HepG2 (cell line): ENCODE results near the gene DYNC1LI1. TPM values are rescaled to one million over a fixed set of nuclear protein-coding genes. Genes with fewer than 3 reads are reported as not detected.
A peak's percentile ranks its signal among the peaks of the same experiment; 100 is the strongest.

ENCODE experiments used
- E2F2 ChIP-seq: sonication (generic); formaldehyde crosslinking; IDR thresholded peaks from 2 replicates; pipeline ENCODE4 v1.4.0; 2020; ENCODE audit warnings: missing genetic modification reagents, borderline replicate concordance
- HMGXB4 ChIP-seq, 2 experiments: sonication (generic) in 1 of 2; formaldehyde crosslinking in 1 of 2; IDR thresholded peaks; 2 replicates each; pipeline versions ENCODE4 v1.4.0 to v1.6.1; 2018 to 2020; ENCODE audit warnings: missing genetic modification reagents in 2 of 2, borderline replicate concordance in 1 of 2, low read depth in 1 of 2, mild to moderate bottlenecking in 1 of 2, missing biosample characterization in 1 of 2
- HNRNPK ChIP-seq: fragments of 200-400 bp; formaldehyde crosslinking; IDR thresholded peaks from 2 replicates; pipeline ENCODE4 v1.6.1; 2018; ENCODE audit warnings: low read length, low read depth, moderate library complexity, mild to moderate bottlenecking; ENCODE audit not compliant: poor library complexity, severe bottlenecking
- ISX ChIP-seq: sonication (generic); formaldehyde crosslinking; conservative IDR thresholded peaks from 2 replicates; pipeline ENCODE4 v1.5.0; 2020; ENCODE audit warnings: missing genetic modification reagents
- NAIF1 ChIP-seq: sonication (generic); formaldehyde crosslinking; IDR thresholded peaks from 2 replicates; pipeline ENCODE4 v1.5.0; 2020; ENCODE audit warnings: mild to moderate bottlenecking, missing genetic modification reagents, borderline replicate concordance
- NRL ChIP-seq: sonication (generic); formaldehyde crosslinking; IDR thresholded peaks from 2 replicates; pipeline ENCODE4 v1.5.0; 2020; ENCODE audit warnings: missing genetic modification reagents, mild to moderate bottlenecking, moderate library complexity, borderline replicate concordance
- RBM39 ChIP-seq: fragments of 200-400 bp; formaldehyde crosslinking; IDR thresholded peaks from one replicate; pipeline ENCODE4 v1.6.1; 2018; ENCODE audit warnings: antibody characterized with exemption, mild to moderate bottlenecking, low read depth, low read length; ENCODE audit not compliant: poor library complexity, severe bottlenecking
- SCMH1 ChIP-seq: sonication (generic); formaldehyde crosslinking; IDR thresholded peaks from 2 replicates; pipeline ENCODE4 v1.9.0; 2021; ENCODE audit warnings: missing genetic modification reagents, mild to moderate bottlenecking, borderline replicate concordance
- ZFAT ChIP-seq: sonication (generic); formaldehyde crosslinking; conservative IDR thresholded peaks from 2 replicates; pipeline ENCODE4 v1.8.1; 2023; ENCODE audit warnings: missing genetic modification reagents, inconsistent platforms
- ZNF3 ChIP-seq: IDR thresholded peaks from 2 replicates; pipeline ENCODE4 v1.7.0; 2017; ENCODE audit warnings: inconsistent platforms
- ZNF580 ChIP-seq: IDR thresholded peaks from 2 replicates; pipeline ENCODE4 v1.6.1; 2016; ENCODE audit warnings: low read depth, borderline replicate concordance
- ZNF839 ChIP-seq: sonication (generic); formaldehyde crosslinking; IDR thresholded peaks from 2 replicates; pipeline ENCODE4 v1.4.0; 2020; ENCODE audit warnings: missing genetic modification reagents, mild to moderate bottlenecking, borderline replicate concordance
- polyA plus RNA-seq, 8 experiments: library from polyadenylated mRNA; depleted of rRNA in 3 of 8; stranded (reverse) in 7 of 8; unstranded in 1 of 8; fragments of >200 nt; fragmentation: Illumina TruSeq in 4 of 8; extraction: Trizol in 4 of 8; gene quantifications; 2 replicates each; pipeline versions ENCODE4 v1.2.1 to v1.2.3, GENCODE V29; 2011 to 2016; ENCODE audit warnings: low read depth in 4 of 8, missing spikeins in 1 of 8, mixed read lengths in 1 of 8; ENCODE audit not compliant: insufficient read depth in 1 of 8
- total RNA-seq, 5 experiments: library from RNA; depleted of rRNA; stranded (reverse); fragments of >200 nt; fragmentation: Illumina TruSeq; extraction: Trizol; gene quantifications; 2 replicates each; pipeline ENCODE4 v1.2.3, GENCODE V29; 2016; ENCODE audit warnings: low read depth in 1 of 5
- TF ChIP-seq, protein P1 (sequence below): sonication (generic); formaldehyde crosslinking; IDR thresholded peaks from 2 replicates; pipeline ENCODE4 v1.5.0; 2020; ENCODE audit warnings: mild to moderate bottlenecking, missing genetic modification reagents, borderline replicate concordance
- TF ChIP-seq, protein P2 (sequence below): sonication (generic); formaldehyde crosslinking; IDR thresholded peaks from 2 replicates; pipeline ENCODE4 v1.4.0; 2020; ENCODE audit warnings: missing genetic modification reagents; ENCODE audit errors: not compliant biosample characterization

The DYNC1LI1 gene
- total and polyA plus RNA-seq, 2 of the 13 experiments (the other 11 are each of a cell fraction or from before 2014, with no cell fraction given): 13.4 to 37.1 TPM

- TF ChIP-seq, protein P1, sequence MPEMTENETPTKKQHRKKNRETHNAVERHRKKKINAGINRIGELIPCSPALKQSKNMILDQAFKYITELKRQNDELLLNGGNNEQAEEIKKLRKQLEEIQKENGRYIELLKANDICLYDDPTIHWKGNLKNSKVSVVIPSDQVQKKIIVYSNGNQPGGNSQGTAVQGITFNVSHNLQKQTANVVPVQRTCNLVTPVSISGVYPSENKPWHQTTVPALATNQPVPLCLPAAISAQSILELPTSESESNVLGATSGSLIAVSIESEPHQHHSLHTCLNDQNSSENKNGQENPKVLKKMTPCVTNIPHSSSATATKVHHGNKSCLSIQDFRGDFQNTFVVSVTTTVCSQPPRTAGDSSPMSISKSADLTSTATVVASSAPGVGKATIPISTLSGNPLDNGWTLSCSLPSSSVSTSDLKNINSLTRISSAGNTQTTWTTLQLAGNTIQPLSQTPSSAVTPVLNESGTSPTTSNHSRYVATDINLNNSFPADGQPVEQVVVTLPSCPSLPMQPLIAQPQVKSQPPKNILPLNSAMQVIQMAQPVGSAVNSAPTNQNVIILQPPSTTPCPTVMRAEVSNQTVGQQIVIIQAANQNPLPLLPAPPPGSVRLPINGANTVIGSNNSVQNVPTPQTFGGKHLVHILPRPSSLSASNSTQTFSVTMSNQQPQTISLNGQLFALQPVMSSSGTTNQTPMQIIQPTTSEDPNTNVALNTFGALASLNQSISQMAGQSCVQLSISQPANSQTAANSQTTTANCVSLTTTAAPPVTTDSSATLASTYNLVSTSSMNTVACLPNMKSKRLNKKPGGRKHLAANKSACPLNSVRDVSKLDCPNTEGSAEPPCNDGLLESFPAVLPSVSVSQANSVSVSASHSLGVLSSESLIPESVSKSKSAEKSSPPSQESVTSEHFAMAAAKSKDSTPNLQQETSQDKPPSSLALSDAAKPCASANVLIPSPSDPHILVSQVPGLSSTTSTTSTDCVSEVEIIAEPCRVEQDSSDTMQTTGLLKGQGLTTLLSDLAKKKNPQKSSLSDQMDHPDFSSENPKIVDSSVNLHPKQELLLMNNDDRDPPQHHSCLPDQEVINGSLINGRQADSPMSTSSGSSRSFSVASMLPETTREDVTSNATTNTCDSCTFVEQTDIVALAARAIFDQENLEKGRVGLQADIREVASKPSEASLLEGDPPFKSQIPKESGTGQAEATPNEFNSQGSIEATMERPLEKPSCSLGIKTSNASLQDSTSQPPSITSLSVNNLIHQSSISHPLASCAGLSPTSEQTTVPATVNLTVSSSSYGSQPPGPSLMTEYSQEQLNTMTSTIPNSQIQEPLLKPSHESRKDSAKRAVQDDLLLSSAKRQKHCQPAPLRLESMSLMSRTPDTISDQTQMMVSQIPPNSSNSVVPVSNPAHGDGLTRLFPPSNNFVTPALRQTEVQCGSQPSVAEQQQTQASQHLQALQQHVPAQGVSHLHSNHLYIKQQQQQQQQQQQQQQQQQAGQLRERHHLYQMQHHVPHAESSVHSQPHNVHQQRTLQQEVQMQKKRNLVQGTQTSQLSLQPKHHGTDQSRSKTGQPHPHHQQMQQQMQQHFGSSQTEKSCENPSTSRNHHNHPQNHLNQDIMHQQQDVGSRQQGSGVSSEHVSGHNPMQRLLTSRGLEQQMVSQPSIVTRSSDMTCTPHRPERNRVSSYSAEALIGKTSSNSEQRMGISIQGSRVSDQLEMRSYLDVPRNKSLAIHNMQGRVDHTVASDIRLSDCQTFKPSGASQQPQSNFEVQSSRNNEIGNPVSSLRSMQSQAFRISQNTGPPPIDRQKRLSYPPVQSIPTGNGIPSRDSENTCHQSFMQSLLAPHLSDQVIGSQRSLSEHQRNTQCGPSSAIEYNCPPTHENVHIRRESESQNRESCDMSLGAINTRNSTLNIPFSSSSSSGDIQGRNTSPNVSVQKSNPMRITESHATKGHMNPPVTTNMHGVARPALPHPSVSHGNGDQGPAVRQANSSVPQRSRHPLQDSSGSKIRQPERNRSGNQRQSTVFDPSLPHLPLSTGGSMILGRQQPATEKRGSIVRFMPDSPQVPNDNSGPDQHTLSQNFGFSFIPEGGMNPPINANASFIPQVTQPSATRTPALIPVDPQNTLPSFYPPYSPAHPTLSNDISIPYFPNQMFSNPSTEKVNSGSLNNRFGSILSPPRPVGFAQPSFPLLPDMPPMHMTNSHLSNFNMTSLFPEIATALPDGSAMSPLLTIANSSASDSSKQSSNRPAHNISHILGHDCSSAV (CRISPR knock-in tag): no peak
- TF ChIP-seq RBM39 (no peak), SCMH1 (no peak), ZNF580 (peak; percentile 50; the same call in 1 of the 2 replicates), ZNF3 (CRISPR knock-in tag) (no peak), NAIF1 (no peak), ZFAT (CRISPR knock-in tag) (peak; percentile 79; the same call in 1 of the 2 replicates), ISX (CRISPR knock-in tag) (no peak), ZNF839 (no peak), E2F2 (CRISPR knock-in tag) (no peak), NRL (CRISPR knock-in tag) (no peak), HNRNPK (no peak), HMGXB4 (CRISPR knock-in tag; IDR thresholded peaks at IDR 0.05; ENCODE audit: borderline replicate concordance in 1 of 2, low read depth in 1 of 2) (no peak)
- TF ChIP-seq, protein P2, sequence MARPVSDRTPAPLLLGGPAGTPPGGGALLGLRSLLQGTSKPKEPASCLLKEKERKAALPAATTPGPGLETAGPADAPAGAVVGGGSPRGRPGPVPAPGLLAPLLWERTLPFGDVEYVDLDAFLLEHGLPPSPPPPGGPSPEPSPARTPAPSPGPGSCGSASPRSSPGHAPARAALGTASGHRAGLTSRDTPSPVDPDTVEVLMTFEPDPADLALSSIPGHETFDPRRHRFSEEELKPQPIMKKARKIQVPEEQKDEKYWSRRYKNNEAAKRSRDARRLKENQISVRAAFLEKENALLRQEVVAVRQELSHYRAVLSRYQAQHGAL (CRISPR knock-in tag): no peak
Measured at GRCh38 chr3:32569540-32570420, 878 bp downstream of the DYNC1LI1 start (continued).
